ENCODE measurements around the gene RYK.

RYK gene

GRCh38 chr3:134189849-134190248 is 60.8 kb downstream of the RYK start:
- CTCF ChIA-PET = interaction anchor here (1.2 kb wide), 1 partner anchor 9 kb away, joined by 3 read pairs; no protein-coding TSS in a partner anchor
- Mint-ChIP-seq H3K27me3 (no peaks in the 10 kb centered on the region), H3K4me1 (no peaks in the 10 kb centered on the region), H3K27ac (no peak overlapping the region), H3K9me3 (no peaks in the 10 kb centered on the region), H3K4me3 (no peak overlapping the region), H3K36me3 (peaks cover 3% of the 10 kb centered on the region)
- DNase-seq = no peak

GRCh38 chr3:134186391-134186790 is 64.3 kb downstream of the RYK start:
- H3K27me3 Mint-ChIP-seq = no peaks in the 10 kb centered on the region
- CTCF ChIA-PET = no interaction called here
- no peaks in the 10 kb centered on the region for H3K4me1 Mint-ChIP-seq
- H3K4me3 Mint-ChIP-seq = no peak overlapping the region
- peaks cover 3% of the 10 kb centered on the region for H3K36me3 Mint-ChIP-seq
- H3K27ac Mint-ChIP-seq = no peak overlapping the region
- H3K9me3 Mint-ChIP-seq = no peaks in the 10 kb centered on the region
- DNase-seq = no peak

GRCh38 chr3:134180761-134181160 is 69.9 kb downstream of the RYK start:
- Mint-ChIP-seq H3K4me3 (no peak overlapping the region), H3K4me1 (no peaks in the 10 kb centered on the region), H3K27me3 (no peaks in the 10 kb centered on the region), H3K27ac (no peak overlapping the region), H3K36me3 (no peaks in the 10 kb centered on the region), H3K9me3 (no peaks in the 10 kb centered on the region)
- CTCF ChIA-PET = interaction anchor here (1.3 kb wide), 1 partner anchor 33 kb away, joined by 3 read pairs; no protein-coding TSS in a partner anchor
- no peak for DNase-seq

GRCh38 chr3:134179508-134179907 is 71.2 kb downstream of the RYK start:
- Mint-ChIP-seq H3K27ac (no peak overlapping the region), H3K9me3 (no peaks in the 10 kb centered on the region), H3K27me3 (no peaks in the 10 kb centered on the region), H3K4me3 (no peak overlapping the region), H3K36me3 (no peaks in the 10 kb centered on the region), H3K4me1 (no peaks in the 10 kb centered on the region)
- no peak for DNase-seq
- CTCF ChIA-PET = interaction anchor here (1.5 kb wide), 1 partner anchor 32 kb away, joined by 5 read pairs; no protein-coding TSS in a partner anchor

- no peaks in the 10 kb centered on the region for H3K27me3 Mint-ChIP-seq
- H3K4me3 Mint-ChIP-seq = no peak overlapping the region
- H3K4me1 Mint-ChIP-seq = no peaks in the 10 kb centered on the region
- no peak overlapping the region for H3K27ac Mint-ChIP-seq
- peaks cover 7% of the 10 kb centered on the region for H3K36me3 Mint-ChIP-seq
- H3K9me3 Mint-ChIP-seq = no peaks in the 10 kb centered on the region
- DNase-seq = no peak
- CTCF ChIA-PET = no interaction called here
Observed at GRCh38 chr3:134163096-134163495, 87.6 kb downstream of the RYK start.

- no peaks in the 10 kb centered on the region for H3K4me1 Mint-ChIP-seq
- CTCF ChIA-PET = no interaction called here
- H3K4me3 Mint-ChIP-seq = no peak overlapping the region
- no peaks in the 10 kb centered on the region for H3K27me3 Mint-ChIP-seq
- DNase-seq = no peak
- no peaks in the 10 kb centered on the region for H3K9me3 Mint-ChIP-seq
- H3K27ac Mint-ChIP-seq = no peak overlapping the region
- peaks cover 9% of the 10 kb centered on the region for H3K36me3 Mint-ChIP-seq
Observed at GRCh38 chr3:134161898-134162615, 88.6 kb downstream of the RYK start.

GRCh38 chr3:134155446-134155845 is 95.2 kb downstream of the RYK start:
- CTCF ChIA-PET = no interaction called here
- Mint-ChIP-seq H3K36me3 (peaks cover 11% of the 10 kb centered on the region), H3K4me3 (no peak overlapping the region), H3K9me3 (no peaks in the 10 kb centered on the region), H3K27ac (no peak overlapping the region), H3K27me3 (no peaks in the 10 kb centered on the region), H3K4me1 (no peaks in the 10 kb centered on the region)
- no peak for DNase-seq

- Mint-ChIP-seq H3K4me3 (no peak overlapping the region), H3K36me3 (peaks cover 11% of the 10 kb centered on the region), H3K9me3 (no peaks in the 10 kb centered on the region), H3K27ac (no peak overlapping the region), H3K27me3 (no peaks in the 10 kb centered on the region), H3K4me1 (no peaks in the 10 kb centered on the region)
- CTCF ChIA-PET = no interaction called here
- no peak for DNase-seq
Observed at GRCh38 chr3:134153761-134154160, 96.9 kb downstream of the RYK start.

GRCh38 chr3:134150476-134150875 is 100.2 kb downstream of the RYK start:
- Mint-ChIP-seq H3K36me3 (peaks cover 2% of the 10 kb centered on the region), H3K4me1 (no peaks in the 10 kb centered on the region), H3K9me3 (no peaks in the 10 kb centered on the region), H3K27me3 (no peaks in the 10 kb centered on the region), H3K4me3 (no peak overlapping the region), H3K27ac (no peak overlapping the region)
- DNase-seq = no peak
- CTCF ChIA-PET = no interaction called here

- DNase-seq = no peak
- Mint-ChIP-seq H3K4me1 (no peaks in the 10 kb centered on the region), H3K4me3 (no peak overlapping the region), H3K27ac (no peak overlapping the region), H3K27me3 (no peaks in the 10 kb centered on the region), H3K9me3 (no peaks in the 10 kb centered on the region), H3K36me3 (no peaks in the 10 kb centered on the region)
- CTCF ChIA-PET = no interaction called here
Observed at GRCh38 chr3:134149286-134149685, 101.4 kb downstream of the RYK start.

- Mint-ChIP-seq H3K36me3 (no peaks in the 10 kb centered on the region), H3K4me3 (no peak overlapping the region), H3K27ac (no peak overlapping the region), H3K4me1 (no peaks in the 10 kb centered on the region), H3K27me3 (no peaks in the 10 kb centered on the region), H3K9me3 (no peaks in the 10 kb centered on the region)
- CTCF ChIA-PET = no interaction called here
- no peak for DNase-seq
Observed at GRCh38 chr3:134148534-134148933, 102.1 kb downstream of the RYK start.

GRCh38 chr3:134147411-134147810 is 103.2 kb downstream of the RYK start:
- Mint-ChIP-seq H3K4me1 (no peaks in the 10 kb centered on the region), H3K36me3 (no peaks in the 10 kb centered on the region), H3K27me3 (no peaks in the 10 kb centered on the region), H3K27ac (no peak overlapping the region), H3K9me3 (no peaks in the 10 kb centered on the region), H3K4me3 (no peak overlapping the region)
- no peak for DNase-seq
- CTCF ChIA-PET = no interaction called here

GRCh38 chr3:134146666-134147065 is 104.0 kb downstream of the RYK start:
- Mint-ChIP-seq H3K27me3 (no peaks in the 10 kb centered on the region), H3K4me3 (no peak overlapping the region), H3K36me3 (no peaks in the 10 kb centered on the region), H3K27ac (no peak overlapping the region), H3K4me1 (no peaks in the 10 kb centered on the region), H3K9me3 (no peaks in the 10 kb centered on the region)
- no peak for DNase-seq
- CTCF ChIA-PET = no interaction called here

GRCh38 chr3:134145183-134145582 is 105.5 kb downstream of the RYK start:
- Mint-ChIP-seq H3K36me3 (no peaks in the 10 kb centered on the region), H3K27ac (no peak overlapping the region), H3K27me3 (no peaks in the 10 kb centered on the region), H3K4me3 (no peak overlapping the region), H3K4me1 (no peaks in the 10 kb centered on the region), H3K9me3 (no peaks in the 10 kb centered on the region)
- CTCF ChIA-PET = no interaction called here
- DNase-seq = no peak

- CTCF ChIA-PET = no interaction called here
- Mint-ChIP-seq H3K27me3 (no peaks in the 10 kb centered on the region), H3K27ac (no peak overlapping the region), H3K4me3 (no peak overlapping the region), H3K4me1 (no peaks in the 10 kb centered on the region), H3K9me3 (no peaks in the 10 kb centered on the region), H3K36me3 (no peaks in the 10 kb centered on the region)
- DNase-seq = no peak
Observed at GRCh38 chr3:134144694-134145093, 106.0 kb downstream of the RYK start.
